OCI-LY7 (cell line): Measurements from ENCODE around the gene PCDHB8.
"Not testable (repeated sequence)": the region's sequence is repeated elsewhere in the genome, so short reads cannot be mapped to it uniquely, and the experiment has no call there.

Source experiments
- EZH2phosphoT487 ChIP-seq: fragments of 200-600 bp; sonication (generic); IDR thresholded peaks from 2 replicates; pipeline ENCODE4 v1.6.1; 2018; ENCODE audit warnings: low read depth, borderline replicate concordance, mild to moderate bottlenecking, mixed run types, antibody characterized with exemption, low read length, moderate library complexity, mixed read lengths
- TF ChIP-seq, protein P1 (sequence below): fragments of 200-600 bp; sonication (generic); conservative IDR thresholded peaks from 2 replicates; pipeline ENCODE4 v1.5.1; 2014; ENCODE audit warnings: mild to moderate bottlenecking, antibody characterized with exemption, low read length, moderate library complexity, mixed read lengths

DNA sequence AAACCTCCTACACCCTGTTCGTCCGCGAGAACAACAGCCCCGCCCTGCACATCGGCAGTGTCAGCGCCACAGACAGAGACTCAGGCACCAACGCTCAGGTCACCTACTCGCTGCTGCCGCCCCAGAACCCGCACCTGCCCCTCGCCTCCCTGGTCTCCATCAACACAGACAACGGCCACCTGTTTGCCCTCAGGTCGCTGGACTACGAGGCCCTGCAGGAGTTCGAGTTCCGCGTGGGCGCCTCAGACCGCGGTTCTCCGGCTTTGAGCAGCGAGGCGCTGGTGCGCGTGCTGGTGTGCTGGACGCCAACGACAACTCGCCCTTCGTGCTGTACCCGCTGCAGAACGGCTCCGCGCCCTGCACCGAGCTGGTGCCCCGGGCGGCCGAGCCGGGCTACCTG lies 20.2 kb upstream of the PCDHB8 start:
- TF ChIP-seq, protein P1, sequence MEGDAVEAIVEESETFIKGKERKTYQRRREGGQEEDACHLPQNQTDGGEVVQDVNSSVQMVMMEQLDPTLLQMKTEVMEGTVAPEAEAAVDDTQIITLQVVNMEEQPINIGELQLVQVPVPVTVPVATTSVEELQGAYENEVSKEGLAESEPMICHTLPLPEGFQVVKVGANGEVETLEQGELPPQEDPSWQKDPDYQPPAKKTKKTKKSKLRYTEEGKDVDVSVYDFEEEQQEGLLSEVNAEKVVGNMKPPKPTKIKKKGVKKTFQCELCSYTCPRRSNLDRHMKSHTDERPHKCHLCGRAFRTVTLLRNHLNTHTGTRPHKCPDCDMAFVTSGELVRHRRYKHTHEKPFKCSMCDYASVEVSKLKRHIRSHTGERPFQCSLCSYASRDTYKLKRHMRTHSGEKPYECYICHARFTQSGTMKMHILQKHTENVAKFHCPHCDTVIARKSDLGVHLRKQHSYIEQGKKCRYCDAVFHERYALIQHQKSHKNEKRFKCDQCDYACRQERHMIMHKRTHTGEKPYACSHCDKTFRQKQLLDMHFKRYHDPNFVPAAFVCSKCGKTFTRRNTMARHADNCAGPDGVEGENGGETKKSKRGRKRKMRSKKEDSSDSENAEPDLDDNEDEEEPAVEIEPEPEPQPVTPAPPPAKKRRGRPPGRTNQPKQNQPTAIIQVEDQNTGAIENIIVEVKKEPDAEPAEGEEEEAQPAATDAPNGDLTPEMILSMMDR: not testable (repeated sequence)
- TF ChIP-seq EZH2phosphoT487: not testable (repeated sequence)
